Measurements from ENCODE around the gene BANP. TPM values are rescaled to one million over a fixed set of nuclear protein-coding genes. Genes with fewer than 3 reads are reported as not detected.

The BANP gene
- total and polyA plus RNA-seq, 4 experiments from 2014 or later = 10.7 to 72.7 (median 44.1) TPM

DNA sequence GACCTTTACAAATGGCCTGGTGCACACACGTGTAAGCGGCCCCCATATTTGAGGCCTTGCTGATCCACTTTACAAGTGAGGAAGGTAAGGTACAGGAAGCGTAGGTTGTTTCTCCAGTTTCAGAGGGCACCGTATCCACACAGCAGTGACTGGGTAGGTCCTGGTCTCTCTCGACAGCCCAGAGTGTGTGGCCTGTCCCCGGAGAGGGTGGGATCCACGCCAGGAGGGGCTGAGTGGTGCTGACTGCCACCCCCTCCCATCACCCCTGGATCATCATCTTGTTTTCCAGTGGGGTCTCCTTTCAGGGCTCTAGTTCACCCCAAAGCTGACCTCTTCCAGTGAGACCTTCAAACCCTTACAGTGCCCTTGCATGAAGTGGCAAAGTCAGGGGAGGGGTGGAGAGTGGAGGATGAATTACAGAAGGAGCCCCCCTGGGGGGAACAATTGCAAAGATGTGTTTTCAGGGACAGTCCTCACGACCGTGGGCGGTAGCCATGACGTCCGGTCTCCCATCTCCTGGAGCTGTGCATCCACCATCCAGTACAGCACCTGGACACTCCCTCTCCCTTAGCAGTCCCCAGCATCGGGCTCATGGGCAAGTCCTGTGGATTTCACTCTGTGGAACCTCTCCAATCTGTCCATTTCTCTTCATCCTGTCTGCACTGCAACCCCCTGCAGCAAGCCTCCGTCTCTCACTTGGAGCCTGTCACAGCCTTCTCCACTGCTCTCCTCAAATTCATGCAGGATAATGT lies 4.5 kb upstream of the BANP start:
- H3K36me3 Mint-ChIP-seq = peaks cover 0 to 5% of the 10 kb centered on the region in 2 donors

DNA sequence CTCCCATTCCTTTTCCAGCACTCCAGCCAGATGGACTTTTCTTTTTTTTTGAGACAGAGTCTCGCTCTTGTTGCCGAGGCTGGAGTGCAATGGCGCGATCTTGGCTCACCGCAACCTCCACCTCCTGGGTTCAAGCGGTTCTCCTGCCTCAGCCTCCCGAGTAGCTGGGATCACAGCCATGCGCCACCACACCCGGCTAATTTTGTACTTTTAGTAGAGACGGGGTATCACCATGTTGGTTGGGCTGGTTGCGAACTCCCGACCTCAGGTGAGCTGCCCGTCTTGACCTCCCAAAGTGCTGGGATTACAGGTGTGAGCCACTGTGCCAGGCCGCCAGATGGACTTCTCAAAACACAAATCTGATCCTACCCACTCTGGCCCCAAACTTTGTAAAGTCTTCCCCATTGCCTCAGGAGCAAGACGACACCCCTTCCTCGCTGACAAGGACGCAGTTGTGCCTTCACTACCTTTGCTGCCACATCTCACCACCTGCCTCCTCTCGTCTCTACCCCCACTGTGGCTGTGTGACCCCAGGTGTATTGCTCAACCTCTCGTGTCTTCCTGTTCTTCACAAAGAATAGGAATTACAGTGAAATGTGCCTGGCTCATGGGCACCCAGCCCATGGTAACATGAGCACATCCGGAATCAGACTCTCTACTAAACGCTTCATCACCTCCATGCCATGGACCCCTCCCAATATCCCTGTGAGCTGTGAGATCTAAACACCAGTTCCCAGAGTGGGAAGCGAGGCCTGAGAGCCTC lies 3.7 kb upstream of the BANP start:
- Histone ChIP-seq H3K27ac (ENCODE audit: low read depth, low read length) (no peak overlapping the region), H3K4me1 (ENCODE audit: insufficient read depth, low read length) (peaks cover 12% of the 10 kb centered on the region), H3K9me3 (ENCODE audit: control insufficient read depth in 1 of 2, low read length in 2 of 2) (no peaks in the 10 kb centered on the region), H3K4me3 (ENCODE audit: low read length in 2 of 2) (no peak overlapping the region), H3K27me3 (ENCODE audit: insufficient read depth, low read length) (no peaks in the 10 kb centered on the region), H3K36me3 (ENCODE audit: insufficient read depth, low read length) (no peaks in the 10 kb centered on the region)
- H3K27me3 Mint-ChIP-seq = peaks cover 0 to 2% of the 10 kb centered on the region in 2 donors
- intact Hi-C loops (cut with micrococcal nuclease) = no loop called here
- H3K27ac Mint-ChIP-seq = peak overlapping the region in 2 of 7 donors; percentile 60 to 66
- DNase-seq = no peak
- CTCF ChIA-PET (ENCODE audit: partially characterized antibody) = no interaction called here
- H3K9me3 Mint-ChIP-seq = peaks cover 0 to 2% (median 0%) of the 10 kb centered on the region in 8 donors
- H3K4me1 Mint-ChIP-seq = peaks cover 5 to 17% (median 12%) of the 10 kb centered on the region in 4 donors
- H3K4me3 Mint-ChIP-seq = peak overlapping the region in 3 of 8 donors; percentile 8 to 32 (median 21)
- POLR2A ChIA-PET (ENCODE audit: partially characterized antibody) = no interaction called here
- peaks cover 0 to 11% of the 10 kb centered on the region in 2 donors for H3K36me3 Mint-ChIP-seq

More for the DNA sequence above, 4.5 kb upstream of the BANP start:
- H3K27me3 ChIP-seq (ENCODE audit: insufficient read depth, low read length) = no peaks in the 10 kb centered on the region
- peaks cover 5% of the 10 kb centered on the region for H3K4me1 ChIP-seq (ENCODE audit: insufficient read depth, low read length)
- H3K4me1 Mint-ChIP-seq = peaks cover 0 to 10% (median 6%) of the 10 kb centered on the region in 4 donors
- no peak overlapping the region for H3K27ac ChIP-seq (ENCODE audit: low read depth, low read length)
- DNase-seq = no peak
- H3K27me3 Mint-ChIP-seq = peaks cover 0 to 2% of the 10 kb centered on the region in 2 donors
- H3K36me3 ChIP-seq (ENCODE audit: insufficient read depth, low read length) = no peaks in the 10 kb centered on the region
- intact Hi-C loops (cut with micrococcal nuclease) = no loop called here
- no peaks in the 10 kb centered on the region for H3K9me3 ChIP-seq (ENCODE audit: control insufficient read depth in 1 of 2, low read length in 2 of 2)
- H3K4me3 Mint-ChIP-seq = no peak overlapping the region
- no peaks in the 10 kb centered on the region for H3K9me3 Mint-ChIP-seq
- CTCF ChIA-PET (ENCODE audit: partially characterized antibody) = no interaction called here
- POLR2A ChIA-PET (ENCODE audit: partially characterized antibody) = no interaction called here
- H3K27ac Mint-ChIP-seq = no peak overlapping the region
- H3K4me3 ChIP-seq (ENCODE audit: low read length in 2 of 2) = no peak overlapping the region

GRCh38 chr16:87948119-87948545 lies 3.1 kb upstream of the BANP start:
- Histone ChIP-seq H3K27me3 (ENCODE audit: insufficient read depth, low read length) (no peaks in the 10 kb centered on the region), H3K4me3 (ENCODE audit: low read length in 2 of 2) (no peak overlapping the region), H3K9me3 (ENCODE audit: control insufficient read depth in 1 of 2, low read length in 2 of 2) (no peaks in the 10 kb centered on the region), H3K4me1 (ENCODE audit: insufficient read depth, low read length) (peaks cover 18% of the 10 kb centered on the region), H3K27ac (ENCODE audit: low read depth, low read length) (no peak overlapping the region), H3K36me3 (ENCODE audit: insufficient read depth, low read length) (no peaks in the 10 kb centered on the region)
- POLR2A ChIA-PET (ENCODE audit: partially characterized antibody) = no interaction called here
- intact Hi-C loops (cut with micrococcal nuclease) = no loop called here
- Mint-ChIP-seq H3K4me1 (peaks cover 5 to 21% (median 14%) of the 10 kb centered on the region in 4 donors), H3K27me3 (peaks cover 0 to 2% of the 10 kb centered on the region in 2 donors), H3K27ac (no peak overlapping the region), H3K36me3 (peaks cover 0 to 11% of the 10 kb centered on the region in 2 donors), H3K9me3 (peaks cover 0 to 2% (median 0%) of the 10 kb centered on the region in 8 donors), H3K4me3 (peak overlapping the region in 2 of 8 donors; percentile 21 to 36)
- DNase-seq = no peak
- CTCF ChIA-PET (ENCODE audit: partially characterized antibody) = interaction anchor here (1.1 kb wide), 1 partner anchor 179 kb away, joined by 3 read pairs; no protein-coding TSS in a partner anchor

- peaks cover 11 to 27% (median 20%) of the 10 kb centered on the region in 4 donors for H3K4me1 Mint-ChIP-seq
- no peak for DNase-seq
- Histone ChIP-seq H3K4me3 (ENCODE audit: low read length in 2 of 2) (no peak overlapping the region), H3K27me3 (ENCODE audit: insufficient read depth, low read length) (no peaks in the 10 kb centered on the region), H3K36me3 (ENCODE audit: insufficient read depth, low read length) (no peaks in the 10 kb centered on the region), H3K9me3 (ENCODE audit: control insufficient read depth in 1 of 2, low read length in 2 of 2) (no peaks in the 10 kb centered on the region), H3K4me1 (ENCODE audit: insufficient read depth, low read length) (peaks cover 24% of the 10 kb centered on the region), H3K27ac (ENCODE audit: low read depth, low read length) (no peak overlapping the region)
- peaks cover 4 to 17% of the 10 kb centered on the region in 2 donors for H3K36me3 Mint-ChIP-seq
- H3K27me3 Mint-ChIP-seq = peaks cover 0 to 2% of the 10 kb centered on the region in 2 donors
- H3K9me3 Mint-ChIP-seq = peaks cover 0 to 2% (median 0%) of the 10 kb centered on the region in 8 donors
- CTCF ChIA-PET (ENCODE audit: partially characterized antibody) = interaction anchor here (1.1 kb wide), 1 partner anchor 179 kb away, joined by 3 read pairs; no protein-coding TSS in a partner anchor
- peak overlapping the region in 1 of 8 donors; percentile 50 for H3K4me3 Mint-ChIP-seq
- H3K27ac Mint-ChIP-seq = peak overlapping the region in 1 of 7 donors; percentile 60
- intact Hi-C loops (cut with micrococcal nuclease) = no loop called here
- POLR2A ChIA-PET (ENCODE audit: partially characterized antibody) = interaction anchor here (1.0 kb wide), 1 partner anchor 15 kb away, joined by 3 read pairs; no protein-coding TSS in a partner anchor
Observed at GRCh38 chr16:87948735-87949070, 2.5 kb upstream of the BANP start.

GRCh38 chr16:87949071-87949744 lies 2.0 kb upstream of the BANP start:
- peaks cover 0 to 2% (median 0%) of the 10 kb centered on the region in 8 donors for H3K9me3 Mint-ChIP-seq
- H3K27ac ChIP-seq (ENCODE audit: low read depth, low read length) = no peak overlapping the region
- ChIA-PET CTCF (ENCODE audit: partially characterized antibody) (interaction anchor here (0.9 to 1.1 kb wide), 2 partner anchors 170 to 180 kb away, joined by 3 read pairs; no protein-coding TSS in a partner anchor), POLR2A (ENCODE audit: partially characterized antibody) (interaction anchor here (1.0 kb wide), 1 partner anchor 14 kb away, joined by 3 read pairs; no protein-coding TSS in a partner anchor)
- peaks cover 26% of the 10 kb centered on the region for H3K4me1 ChIP-seq (ENCODE audit: insufficient read depth, low read length)
- peak overlapping the region in 4 of 8 donors; percentile 6 to 52 (median 36) for H3K4me3 Mint-ChIP-seq
- H3K4me1 Mint-ChIP-seq = peaks cover 16 to 32% (median 25%) of the 10 kb centered on the region in 4 donors
- intact Hi-C loops (cut with micrococcal nuclease) = no loop called here
- H3K27me3 ChIP-seq (ENCODE audit: insufficient read depth, low read length) = no peaks in the 10 kb centered on the region
- peaks cover 9 to 22% of the 10 kb centered on the region in 2 donors for H3K36me3 Mint-ChIP-seq
- H3K9me3 ChIP-seq (ENCODE audit: control insufficient read depth in 1 of 2, low read length in 2 of 2) = no peaks in the 10 kb centered on the region
- no peak overlapping the region for H3K4me3 ChIP-seq (ENCODE audit: low read length in 2 of 2)
- DNase-seq = no peak
- H3K36me3 ChIP-seq (ENCODE audit: insufficient read depth, low read length) = no peaks in the 10 kb centered on the region
- H3K27ac Mint-ChIP-seq = peak overlapping the region in 2 of 7 donors; percentile 7 to 60
- H3K27me3 Mint-ChIP-seq = peaks cover 0 to 2% of the 10 kb centered on the region in 2 donors

DNA sequence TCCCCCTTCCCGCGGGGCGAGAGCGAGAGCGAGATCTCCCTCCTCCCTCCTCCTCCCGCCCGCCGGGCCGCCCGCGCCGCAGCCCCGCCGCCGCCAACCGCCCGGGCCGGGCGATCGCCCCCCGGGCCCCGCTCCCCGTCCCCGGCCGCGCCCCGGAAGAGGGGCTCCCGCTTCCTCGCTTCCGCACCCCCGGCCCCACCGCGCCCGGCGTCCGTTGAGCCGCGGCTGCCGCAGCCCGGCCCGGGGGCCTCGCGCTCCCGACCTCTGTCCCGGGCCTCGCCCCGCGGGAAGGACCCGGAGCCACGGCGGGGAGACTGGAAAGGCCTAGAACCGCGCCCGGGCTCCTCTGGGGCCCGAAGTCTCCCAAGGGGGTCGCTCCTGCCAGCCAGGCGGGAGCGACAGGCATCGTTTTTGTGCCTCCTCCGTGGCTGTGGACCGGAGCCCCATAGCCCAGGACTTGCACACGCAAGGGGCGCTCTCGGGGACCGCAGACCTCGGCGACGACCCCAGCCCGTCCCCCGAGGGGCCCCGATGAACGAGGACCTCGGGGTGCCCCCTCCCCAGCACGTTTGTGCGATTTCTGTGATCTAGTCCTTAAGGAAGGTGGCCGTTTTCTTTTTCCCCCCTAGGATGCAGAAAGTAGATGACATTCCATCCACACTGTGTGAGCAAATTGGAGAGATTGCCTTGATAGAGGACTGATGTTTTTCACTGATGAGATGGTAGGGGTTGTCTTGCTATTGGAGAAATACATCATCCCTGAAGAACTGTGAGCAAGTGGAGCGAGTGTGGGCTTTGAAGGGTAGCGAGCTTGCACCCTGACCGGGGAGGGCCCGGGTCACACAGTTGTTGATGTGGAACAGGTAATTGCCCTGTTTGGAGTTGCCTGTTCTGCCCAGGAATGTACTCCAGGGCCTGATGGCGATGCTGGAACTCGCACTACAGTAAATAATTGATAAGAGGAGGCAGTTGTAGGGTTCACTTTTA lies 611 bp downstream of the BANP start:
- H3K27me3 Mint-ChIP-seq = peaks cover 0 to 2% of the 10 kb centered on the region in 2 donors
- H3K27ac ChIP-seq (ENCODE audit: low read depth, low read length) = peak overlapping the region; percentile 74
- POLR2A ChIA-PET (ENCODE audit: partially characterized antibody) = interaction anchor here (0.6 to 1.5 kb wide), 12 partner anchors 8 to 568 kb away, joined by 3 to 11 read pairs (median 4); partner anchors contain the start of genes FBXO31, KLHDC4 and SLC7A5
- CTCF ChIA-PET (ENCODE audit: partially characterized antibody) = interaction anchor here (0.8 to 1.8 kb wide), 9 partner anchors 9 to 607 kb away, joined by 3 to 9 read pairs (median 3); no protein-coding TSS in a partner anchor
- peak in 1 of 5 donors; percentile 15 for DNase-seq
- peak overlapping the region; percentile 49 to 70 for H3K4me3 ChIP-seq (ENCODE audit: low read length in 2 of 2)
- H3K27me3 ChIP-seq (ENCODE audit: insufficient read depth, low read length) = no peaks in the 10 kb centered on the region
- intact Hi-C loops (cut with micrococcal nuclease) = loop anchor here (1.0 to 5.0 kb wide), 4 partner anchors 83 to 1290 kb away; partner anchors contain the start of genes SLC7A5 and ZC3H18
- H3K36me3 ChIP-seq (ENCODE audit: insufficient read depth, low read length) = no peaks in the 10 kb centered on the region
- H3K9me3 Mint-ChIP-seq = peaks cover 0 to 2% (median 0%) of the 10 kb centered on the region in 8 donors
- peaks cover 30 to 58% (median 48%) of the 10 kb centered on the region in 4 donors for H3K4me1 Mint-ChIP-seq
- H3K36me3 Mint-ChIP-seq = peaks cover 9 to 34% of the 10 kb centered on the region in 2 donors
- peaks cover 52% of the 10 kb centered on the region for H3K4me1 ChIP-seq (ENCODE audit: insufficient read depth, low read length)
- no peaks in the 10 kb centered on the region for H3K9me3 ChIP-seq (ENCODE audit: control insufficient read depth in 1 of 2, low read length in 2 of 2)
- H3K27ac Mint-ChIP-seq = peak overlapping the region; percentile 75 to 98 (median 94)
- H3K4me3 Mint-ChIP-seq = peak overlapping the region; percentile 81 to 100 (median 98)

Measured in CD4-positive, alpha-beta memory T cell (primary cell).